Tibial nerve (tissue), 3 donors: Measurements from ENCODE around the gene ADI1.

Source experiments
- POLR2A ChIP-seq, 2 donors: fragments of 450-650 bp; IDR thresholded peaks; one replicate each; pipeline ENCODE4 v1.6.1; 2017; ENCODE audit warnings: antibody characterized with exemption in 2 of 2, mild to moderate bottlenecking in 2 of 2, moderate library complexity in 2 of 2
- TF ChIP-seq, protein P1 (sequence below), 5 experiments: fragments of 200-600 bp in 3 of 5; fragments of 450-650 bp in 2 of 5; sonication (generic) in 3 of 5; IDR thresholded peaks; one replicate each; pipeline ENCODE4 v1.5.1; 2016 to 2019; ENCODE audit warnings: antibody characterized with exemption in 5 of 5, mild to moderate bottlenecking in 3 of 5, moderate library complexity in 2 of 5

- no peak for TF ChIP-seq POLR2A (IDR thresholded peaks at IDR 0.05)
- TF ChIP-seq, protein P1, sequence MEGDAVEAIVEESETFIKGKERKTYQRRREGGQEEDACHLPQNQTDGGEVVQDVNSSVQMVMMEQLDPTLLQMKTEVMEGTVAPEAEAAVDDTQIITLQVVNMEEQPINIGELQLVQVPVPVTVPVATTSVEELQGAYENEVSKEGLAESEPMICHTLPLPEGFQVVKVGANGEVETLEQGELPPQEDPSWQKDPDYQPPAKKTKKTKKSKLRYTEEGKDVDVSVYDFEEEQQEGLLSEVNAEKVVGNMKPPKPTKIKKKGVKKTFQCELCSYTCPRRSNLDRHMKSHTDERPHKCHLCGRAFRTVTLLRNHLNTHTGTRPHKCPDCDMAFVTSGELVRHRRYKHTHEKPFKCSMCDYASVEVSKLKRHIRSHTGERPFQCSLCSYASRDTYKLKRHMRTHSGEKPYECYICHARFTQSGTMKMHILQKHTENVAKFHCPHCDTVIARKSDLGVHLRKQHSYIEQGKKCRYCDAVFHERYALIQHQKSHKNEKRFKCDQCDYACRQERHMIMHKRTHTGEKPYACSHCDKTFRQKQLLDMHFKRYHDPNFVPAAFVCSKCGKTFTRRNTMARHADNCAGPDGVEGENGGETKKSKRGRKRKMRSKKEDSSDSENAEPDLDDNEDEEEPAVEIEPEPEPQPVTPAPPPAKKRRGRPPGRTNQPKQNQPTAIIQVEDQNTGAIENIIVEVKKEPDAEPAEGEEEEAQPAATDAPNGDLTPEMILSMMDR (IDR thresholded peaks at IDR 0.05) = no peak
Measured at GRCh38 chr2:3513026-3513810, 6.1 kb downstream of the ADI1 start.
